H1 (cell line): ENCODE measurements around the gene CHCHD1. TPM values are rescaled to one million over a fixed set of nuclear protein-coding genes. Genes with fewer than 3 reads are reported as not detected.

Source experiments
- ASH2L ChIP-seq: fragments of 200-600, 300-600 bp; sonication (generic); IDR thresholded peaks from one replicate; pipeline ENCODE4 v1.7.1; 2017; ENCODE audit warnings: low read length
- ATF2 ChIP-seq: IDR thresholded peaks from 2 replicates; pipeline ENCODE4 v1.6.1; 2012; ENCODE audit warnings: low read length, inconsistent platforms
- ATF3 ChIP-seq: IDR thresholded peaks from 2 replicates; pipeline ENCODE4 v1.6.1; 2011; ENCODE audit warnings: low read depth, mild to moderate bottlenecking, low read length; ENCODE audit not compliant: insufficient read depth
- CBX8 ChIP-seq: fragments of 300-800, 300-1000 bp; sonication (generic); IDR thresholded peaks from 2 replicates; pipeline ENCODE4 v1.7.1; 2016; ENCODE audit warnings: low read depth, low read length, borderline replicate concordance
- CHD7 ChIP-seq: fragments of 300-600 bp; sonication (generic); IDR thresholded peaks from 2 replicates; pipeline ENCODE4 v1.7.1; 2012; ENCODE audit warnings: low read length, moderate library complexity, mild to moderate bottlenecking, inconsistent platforms; ENCODE audit not compliant: insufficient replicate concordance
- CREB1 ChIP-seq: IDR thresholded peaks from 2 replicates; pipeline ENCODE4 v1.6.1; 2012; ENCODE audit warnings: inconsistent platforms
- JUN ChIP-seq: IDR thresholded peaks from 2 replicates; pipeline ENCODE4 v1.6.1; 2011; ENCODE audit warnings: low read depth, mild to moderate bottlenecking, improper control_type of control experiment, low read length
- PHF8 ChIP-seq: fragments of 200-600 bp; sonication (generic); conservative IDR thresholded peaks from 2 replicates; pipeline ENCODE4 v1.7.1; 2012; ENCODE audit warnings: low read depth, mild to moderate bottlenecking, inconsistent platforms, low read length, moderate library complexity
- POLR2AphosphoS5 ChIP-seq: IDR thresholded peaks from 2 replicates; pipeline ENCODE4 v1.6.1; 2011; ENCODE audit warnings: low read depth, low read length
- SRF ChIP-seq: IDR thresholded peaks from 2 replicates; pipeline ENCODE4 v1.6.1; 2011; ENCODE audit warnings: mild to moderate bottlenecking, low read depth, low read length, moderate library complexity
- polyA plus RNA-seq, 7 experiments: library from polyadenylated mRNA; depleted of rRNA in 3 of 7; stranded (reverse) in 5 of 7; unstranded in 2 of 7; fragments of >200 nt in 5 of 7; fragments of 200-250 nt in 2 of 7; gene quantifications; 1 replicate in 5 of 7; 2 replicates in 1 of 7; 4 replicates in 1 of 7; pipeline versions ENCODE4 v1.2.1 to v1.2.3, GENCODE V29; 2011 to 2013; ENCODE audit warnings: missing spikeins in 2 of 7, mixed read lengths in 2 of 7
- total RNA-seq: library from RNA; stranded (reverse); fragmentation: NEBNext Ultra II Directional; extraction: Animal tissue kit (Norgen Biotek cat#: 25700); gene quantifications from 2 replicates; pipeline ENCODE4 v1.2.1, GENCODE V29; 2021

CHCHD1 gene
- total and polyA plus RNA-seq, 2 of the 8 experiments (the other 6 are each of a cell fraction or from before 2014, with no cell fraction given), result 44.9 to 58.1 TPM

- no peak for TF ChIP-seq CHD7
- no peak for TF ChIP-seq CREB1
- TF ChIP-seq CBX8, result no peak
- TF ChIP-seq ASH2L, result no peak
- no peak for TF ChIP-seq POLR2AphosphoS5
- no peak for TF ChIP-seq SRF
- TF ChIP-seq JUN, result no peak
- TF ChIP-seq PHF8, result no peak
- no peak for TF ChIP-seq ATF3
- no peak for TF ChIP-seq ATF2
Measured at GRCh38 chr10:73746721-73747120, 35.1 kb upstream of the CHCHD1 start (continued).
